HepG2 (cell line): ENCODE results near the gene LARP1.
"Not testable (repeated sequence)": the region's sequence is repeated elsewhere in the genome, so short reads cannot be mapped to it uniquely, and the experiment has no call there.

Experiments
- ISX ChIP-seq: sonication (generic); formaldehyde crosslinking; conservative IDR thresholded peaks from 2 replicates; pipeline ENCODE4 v1.5.0; 2020; ENCODE audit warnings: missing genetic modification reagents
- MAFF ChIP-seq: IDR thresholded peaks from 2 replicates; pipeline ENCODE4 v1.6.1; 2011; ENCODE audit warnings: low read depth, low read length, improper control_type of control experiment
- NFYB ChIP-seq: sonication (generic); formaldehyde crosslinking; IDR thresholded peaks from 2 replicates; pipeline ENCODE4 v1.4.0; 2020; ENCODE audit warnings: missing genetic modification reagents
- SRF ChIP-seq: IDR thresholded peaks from 2 replicates; pipeline ENCODE4 v1.6.1; 2011; ENCODE audit warnings: mild to moderate bottlenecking, low read depth, low read length, moderate library complexity
- ZFP36L1 ChIP-seq: sonication (generic); formaldehyde crosslinking; IDR thresholded peaks from 2 replicates; pipeline ENCODE4 v1.8.0; 2022; ENCODE audit warnings: mild to moderate bottlenecking, missing genetic modification reagents, moderate library complexity
- ZNF121 ChIP-seq: sonication (generic); formaldehyde crosslinking; IDR thresholded peaks from 2 replicates; pipeline ENCODE4 v1.5.0; 2020; ENCODE audit warnings: mild to moderate bottlenecking, missing genetic modification reagents
- ZNF841 ChIP-seq: sonication (generic); formaldehyde crosslinking; IDR thresholded peaks from 2 replicates; pipeline ENCODE4 v1.8.1; 2023; ENCODE audit warnings: missing genetic modification reagents, borderline replicate concordance
- TF ChIP-seq, protein P1 (sequence below): IDR thresholded peaks from 2 replicates; pipeline ENCODE4 v1.6.1; 2012; ENCODE audit warnings: inconsistent platforms
- TF ChIP-seq, protein P2 (sequence below), 2 experiments: IDR thresholded peaks; 2 replicates each; pipeline ENCODE4 v1.6.1; 2011 to 2012; ENCODE audit warnings: low read length in 2 of 2, borderline replicate concordance in 1 of 2, low read depth in 1 of 2, mild to moderate bottlenecking in 1 of 2, moderate library complexity in 1 of 2
- TF ChIP-seq, protein P3 (sequence below): sonication (generic); formaldehyde crosslinking; IDR thresholded peaks from 2 replicates; pipeline ENCODE4 v1.5.0; 2020; ENCODE audit warnings: mild to moderate bottlenecking, missing genetic modification reagents, moderate library complexity

DNA sequence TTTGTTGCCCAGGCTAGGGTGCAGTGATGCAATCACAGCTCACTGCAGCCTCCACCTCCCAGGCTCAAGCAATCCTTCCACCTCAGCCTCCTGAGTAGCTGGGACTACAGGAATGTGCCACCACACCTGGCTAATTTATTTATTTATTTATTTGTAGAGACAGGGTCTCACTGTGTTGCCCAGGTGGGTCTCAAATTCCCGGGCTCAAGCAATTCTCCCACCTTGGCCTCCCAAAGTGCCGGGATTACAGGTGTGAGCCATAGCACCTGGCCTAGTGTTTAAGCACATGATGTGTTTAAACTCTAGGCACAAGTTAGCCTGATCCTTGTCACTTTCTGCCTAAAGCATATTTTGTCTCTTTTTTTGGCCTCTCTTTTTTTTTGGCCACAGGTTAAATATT lies 4.5 kb upstream of the LARP1 start:
- not testable (repeated sequence) for TF ChIP-seq ZFP36L1; ZNF121 (CRISPR knock-in tag); ZNF841 (CRISPR knock-in tag); SRF; ISX (CRISPR knock-in tag); NFYB (CRISPR knock-in tag); MAFF
- TF ChIP-seq, protein P1, sequence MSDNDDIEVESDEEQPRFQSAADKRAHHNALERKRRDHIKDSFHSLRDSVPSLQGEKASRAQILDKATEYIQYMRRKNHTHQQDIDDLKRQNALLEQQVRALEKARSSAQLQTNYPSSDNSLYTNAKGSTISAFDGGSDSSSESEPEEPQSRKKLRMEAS, result not testable (repeated sequence)
- TF ChIP-seq, protein P2, sequence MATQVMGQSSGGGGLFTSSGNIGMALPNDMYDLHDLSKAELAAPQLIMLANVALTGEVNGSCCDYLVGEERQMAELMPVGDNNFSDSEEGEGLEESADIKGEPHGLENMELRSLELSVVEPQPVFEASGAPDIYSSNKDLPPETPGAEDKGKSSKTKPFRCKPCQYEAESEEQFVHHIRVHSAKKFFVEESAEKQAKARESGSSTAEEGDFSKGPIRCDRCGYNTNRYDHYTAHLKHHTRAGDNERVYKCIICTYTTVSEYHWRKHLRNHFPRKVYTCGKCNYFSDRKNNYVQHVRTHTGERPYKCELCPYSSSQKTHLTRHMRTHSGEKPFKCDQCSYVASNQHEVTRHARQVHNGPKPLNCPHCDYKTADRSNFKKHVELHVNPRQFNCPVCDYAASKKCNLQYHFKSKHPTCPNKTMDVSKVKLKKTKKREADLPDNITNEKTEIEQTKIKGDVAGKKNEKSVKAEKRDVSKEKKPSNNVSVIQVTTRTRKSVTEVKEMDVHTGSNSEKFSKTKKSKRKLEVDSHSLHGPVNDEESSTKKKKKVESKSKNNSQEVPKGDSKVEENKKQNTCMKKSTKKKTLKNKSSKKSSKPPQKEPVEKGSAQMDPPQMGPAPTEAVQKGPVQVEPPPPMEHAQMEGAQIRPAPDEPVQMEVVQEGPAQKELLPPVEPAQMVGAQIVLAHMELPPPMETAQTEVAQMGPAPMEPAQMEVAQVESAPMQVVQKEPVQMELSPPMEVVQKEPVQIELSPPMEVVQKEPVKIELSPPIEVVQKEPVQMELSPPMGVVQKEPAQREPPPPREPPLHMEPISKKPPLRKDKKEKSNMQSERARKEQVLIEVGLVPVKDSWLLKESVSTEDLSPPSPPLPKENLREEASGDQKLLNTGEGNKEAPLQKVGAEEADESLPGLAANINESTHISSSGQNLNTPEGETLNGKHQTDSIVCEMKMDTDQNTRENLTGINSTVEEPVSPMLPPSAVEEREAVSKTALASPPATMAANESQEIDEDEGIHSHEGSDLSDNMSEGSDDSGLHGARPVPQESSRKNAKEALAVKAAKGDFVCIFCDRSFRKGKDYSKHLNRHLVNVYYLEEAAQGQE (IDR thresholded peaks at IDR 0.05; ENCODE audit: borderline replicate concordance in 1 of 2, low read depth in 1 of 2, low read length in 2 of 2), result not testable (repeated sequence)
- TF ChIP-seq, protein P3, sequence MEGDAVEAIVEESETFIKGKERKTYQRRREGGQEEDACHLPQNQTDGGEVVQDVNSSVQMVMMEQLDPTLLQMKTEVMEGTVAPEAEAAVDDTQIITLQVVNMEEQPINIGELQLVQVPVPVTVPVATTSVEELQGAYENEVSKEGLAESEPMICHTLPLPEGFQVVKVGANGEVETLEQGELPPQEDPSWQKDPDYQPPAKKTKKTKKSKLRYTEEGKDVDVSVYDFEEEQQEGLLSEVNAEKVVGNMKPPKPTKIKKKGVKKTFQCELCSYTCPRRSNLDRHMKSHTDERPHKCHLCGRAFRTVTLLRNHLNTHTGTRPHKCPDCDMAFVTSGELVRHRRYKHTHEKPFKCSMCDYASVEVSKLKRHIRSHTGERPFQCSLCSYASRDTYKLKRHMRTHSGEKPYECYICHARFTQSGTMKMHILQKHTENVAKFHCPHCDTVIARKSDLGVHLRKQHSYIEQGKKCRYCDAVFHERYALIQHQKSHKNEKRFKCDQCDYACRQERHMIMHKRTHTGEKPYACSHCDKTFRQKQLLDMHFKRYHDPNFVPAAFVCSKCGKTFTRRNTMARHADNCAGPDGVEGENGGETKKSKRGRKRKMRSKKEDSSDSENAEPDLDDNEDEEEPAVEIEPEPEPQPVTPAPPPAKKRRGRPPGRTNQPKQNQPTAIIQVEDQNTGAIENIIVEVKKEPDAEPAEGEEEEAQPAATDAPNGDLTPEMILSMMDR (CRISPR knock-in tag), result not testable (repeated sequence)
